HepG2 (cell line): ENCODE data around the gene MAST1. TPM values are rescaled to one million over a fixed set of nuclear protein-coding genes. Genes with fewer than 3 reads are reported as not detected.
A peak's percentile ranks its signal among the peaks of the same experiment; 100 is the strongest.

Experiments used
- FOXA1 ChIP-seq, 2 experiments: fragments of 450-650 bp in 1 of 2; sonication (generic) in 1 of 2; formaldehyde crosslinking in 1 of 2; IDR thresholded peaks; 2 replicates each; pipeline versions ENCODE4 v1.4.0 to v1.6.1; 2016 to 2020; ENCODE audit warnings: missing genetic modification reagents in 1 of 2
- MTA3 ChIP-seq: sonication (generic); formaldehyde crosslinking; IDR thresholded peaks from 2 replicates; pipeline ENCODE4 v1.4.0; 2020; ENCODE audit warnings: missing genetic modification reagents
- SP5 ChIP-seq: IDR thresholded peaks from 2 replicates; pipeline ENCODE4 v1.6.1; 2016; ENCODE audit warnings: low read depth, borderline replicate concordance
- STAG1 ChIP-seq: sonication (generic); formaldehyde crosslinking; IDR thresholded peaks from 2 replicates; pipeline ENCODE4 v1.4.0; 2020; ENCODE audit warnings: missing genetic modification reagents
- ZBED4 ChIP-seq: sonication (generic); formaldehyde crosslinking; IDR thresholded peaks from 2 replicates; pipeline ENCODE4 v1.4.0; 2020; ENCODE audit warnings: missing genetic modification reagents, borderline replicate concordance
- ZBTB4 ChIP-seq: sonication (generic); formaldehyde crosslinking; IDR thresholded peaks from 2 replicates; pipeline ENCODE4 v1.4.0; 2020; ENCODE audit warnings: missing genetic modification reagents, mild to moderate bottlenecking, borderline replicate concordance
- ZC3H4 ChIP-seq: sonication (generic); formaldehyde crosslinking; IDR thresholded peaks from 2 replicates; pipeline ENCODE4 v1.4.0; 2020; ENCODE audit warnings: missing genetic modification reagents, borderline replicate concordance
- ZHX1 ChIP-seq: sonication (generic); formaldehyde crosslinking; IDR thresholded peaks from 2 replicates; pipeline ENCODE4 v1.8.1; 2022; ENCODE audit warnings: low read depth, mild to moderate bottlenecking, missing genetic modification reagents
- ZNF501 ChIP-seq: sonication (generic); formaldehyde crosslinking; IDR thresholded peaks from 2 replicates; pipeline ENCODE4 v1.5.1; 2020; ENCODE audit warnings: mild to moderate bottlenecking, moderate library complexity, missing genetic modification reagents
- ZNF577 ChIP-seq: sonication (generic); formaldehyde crosslinking; IDR thresholded peaks from 2 replicates; pipeline ENCODE4 v1.4.0; 2020; ENCODE audit warnings: mild to moderate bottlenecking, low read depth, missing genetic modification reagents, borderline replicate concordance
- ZNF609 ChIP-seq: sonication (generic); formaldehyde crosslinking; IDR thresholded peaks from 2 replicates; pipeline ENCODE4 v1.4.0; 2020; ENCODE audit warnings: mild to moderate bottlenecking, missing genetic modification reagents, borderline replicate concordance
- polyA plus RNA-seq, 8 experiments: library from polyadenylated mRNA; depleted of rRNA in 3 of 8; stranded (reverse) in 7 of 8; unstranded in 1 of 8; fragments of >200 nt; fragmentation: Illumina TruSeq in 4 of 8; extraction: Trizol in 4 of 8; gene quantifications; 2 replicates each; pipeline versions ENCODE4 v1.2.1 to v1.2.3, GENCODE V29; 2011 to 2016; ENCODE audit warnings: low read depth in 4 of 8, missing spikeins in 1 of 8, mixed read lengths in 1 of 8; ENCODE audit not compliant: insufficient read depth in 1 of 8
- total RNA-seq, 5 experiments: library from RNA; depleted of rRNA; stranded (reverse); fragments of >200 nt; fragmentation: Illumina TruSeq; extraction: Trizol; gene quantifications; 2 replicates each; pipeline ENCODE4 v1.2.3, GENCODE V29; 2016; ENCODE audit warnings: low read depth in 1 of 5

Gene MAST1
- total and polyA plus RNA-seq, 2 of the 13 experiments (the other 11 are each of a cell fraction or from before 2014, with no cell fraction given): 0.73 to 4.7 TPM

- TF ChIP-seq ZNF501 (CRISPR knock-in tag) (0 out of 2 replicates have a peak, but pooled peaks have one; percentile 14), ZHX1 (CRISPR knock-in tag) (no peak), ZNF577 (CRISPR knock-in tag) (no peak), ZC3H4 (no peak), ZBED4 (CRISPR knock-in tag) (no peak), ZNF609 (CRISPR knock-in tag) (no peak), SP5 (CRISPR knock-in tag) (no peak), MTA3 (no peak), ZBTB4 (peak; percentile 56; the same call in 1 of the 2 replicates), STAG1 (CRISPR knock-in tag) (peak; percentile 98), FOXA1 (IDR thresholded peaks at IDR 0.05) (no peak), FOXA1 (CRISPR knock-in tag; IDR thresholded peaks at IDR 0.05) (no peak)
These were observed 9.1 kb downstream of the MAST1 start (continued) for GRCh38 chr19:12847159-12848139.
